NCI-H1105 treated with DMSO at 0.1 percent for 48 hours (cell line): Measurements from ENCODE around the gene RELT.
"Not testable (repeated sequence)": the region's sequence is repeated elsewhere in the genome, so short reads cannot be mapped to it uniquely, and the experiment has no call there.

Experiments used
- DNase-seq: peaks from one replicate; lab custom pipeline; 2025; lab: John Stamatoyannopoulos, UW

The RELT gene

DNA sequence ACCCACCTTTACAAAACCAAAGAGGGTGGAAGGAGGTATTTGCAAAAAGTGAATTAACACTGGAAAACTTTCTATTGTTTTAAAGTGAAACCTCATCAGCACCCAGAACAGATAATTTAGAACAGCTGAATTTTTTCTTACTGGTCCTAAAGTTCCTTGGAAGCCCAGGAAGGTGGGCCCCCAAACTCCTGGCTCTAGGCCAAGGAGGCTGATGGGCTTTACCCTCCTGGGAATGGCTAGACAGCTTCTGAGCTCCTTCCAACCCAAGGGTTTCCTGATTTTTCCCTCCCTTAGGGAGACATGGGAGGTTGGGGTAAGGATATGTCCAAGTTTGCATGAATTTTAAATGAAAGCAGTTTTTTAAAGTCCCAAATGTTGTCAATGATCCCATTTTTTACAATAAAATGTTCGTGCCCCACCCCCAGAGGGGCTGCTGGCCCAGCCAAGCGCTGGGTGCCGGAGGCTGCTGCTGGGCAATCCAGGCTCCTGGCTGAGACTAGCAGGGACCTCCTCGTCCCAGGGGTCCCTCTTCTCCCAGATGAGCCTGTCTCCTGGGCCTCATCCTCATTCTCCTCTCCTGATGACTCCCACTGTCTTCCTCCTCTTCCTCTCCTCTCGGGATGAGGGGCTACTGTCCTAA is 28.4 kb downstream of the RELT start:
- DNase-seq, result no peak

DNA sequence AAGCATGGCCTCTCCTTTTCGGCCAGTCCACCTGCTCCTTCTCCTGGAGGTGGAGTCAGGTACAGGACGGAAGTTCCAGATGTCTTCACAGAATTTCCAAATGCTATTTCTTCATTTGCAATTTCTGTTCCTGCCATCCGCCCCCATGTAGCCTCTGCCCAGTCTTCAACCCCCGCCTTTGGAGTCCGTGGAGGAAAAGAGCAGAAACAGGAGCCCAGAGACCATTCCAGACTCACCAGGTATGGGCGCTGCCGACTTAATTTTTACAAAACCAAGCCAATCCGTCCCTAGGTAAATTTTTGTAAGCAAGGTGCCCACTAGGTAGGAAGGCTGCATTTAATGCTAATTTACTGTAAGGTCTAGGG is 28.9 kb downstream of the RELT start:
- DNase-seq, result no peak

DNA sequence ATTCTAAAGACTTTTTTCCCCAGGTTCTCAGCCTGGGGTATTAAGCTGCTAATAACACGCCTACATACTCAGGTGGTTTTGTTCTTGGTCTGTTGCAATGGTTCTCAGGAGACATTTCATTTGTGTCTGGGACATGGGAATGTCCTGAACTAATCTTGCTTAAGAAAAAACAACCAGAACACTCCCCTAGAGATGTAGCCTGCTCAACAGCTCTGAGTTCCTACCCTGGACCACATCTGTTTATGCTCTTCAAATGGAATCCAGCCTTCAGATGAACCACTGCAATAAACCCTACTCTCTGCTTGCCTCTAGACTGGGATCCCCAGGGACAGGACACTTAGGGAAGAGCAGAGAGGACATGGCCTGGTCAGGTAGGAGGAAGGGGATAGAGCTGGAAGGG is 29.9 kb downstream of the RELT start:
- no peak for DNase-seq

DNA sequence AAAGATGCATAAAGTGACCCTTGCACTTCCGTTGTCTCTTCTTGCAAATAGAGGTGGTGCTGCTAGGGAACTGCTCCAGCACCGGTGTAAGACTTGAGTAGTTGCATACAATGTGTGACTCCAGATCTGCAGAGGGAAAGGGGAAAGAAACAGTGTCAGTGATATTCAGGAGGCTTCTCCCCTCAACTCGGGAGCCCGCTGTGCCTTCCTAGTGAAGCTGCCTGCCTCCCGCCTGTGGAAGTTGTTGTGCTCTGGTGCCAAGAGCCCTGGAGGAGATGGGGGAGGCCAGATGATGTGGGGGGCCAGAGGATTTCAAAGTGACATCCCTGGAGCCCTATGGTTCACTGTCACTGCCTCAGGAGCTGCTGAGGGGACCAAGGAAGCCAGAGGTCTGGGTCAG is 30.4 kb downstream of the RELT start:
- DNase-seq, result no peak

DNA sequence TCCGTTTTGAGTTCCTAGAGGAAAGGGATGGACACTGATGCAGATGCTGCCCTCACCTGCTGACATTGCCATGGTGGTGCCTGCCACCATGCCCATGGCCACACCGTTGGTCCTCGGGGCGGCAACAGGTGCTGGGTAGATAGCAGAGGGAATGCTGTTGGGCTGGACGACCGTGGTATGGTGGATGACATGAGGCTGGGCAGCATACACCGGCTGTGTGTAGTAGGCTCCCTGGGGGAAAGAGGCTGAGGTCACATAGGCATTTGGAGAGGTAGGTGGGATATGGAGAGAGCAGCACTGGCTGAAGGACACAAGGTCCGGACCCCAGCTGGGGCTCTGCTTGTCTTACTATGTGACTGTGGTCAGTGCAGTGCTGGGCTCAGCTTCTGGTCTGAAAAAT is 33.2 kb downstream of the RELT start:
- no peak for DNase-seq

DNA sequence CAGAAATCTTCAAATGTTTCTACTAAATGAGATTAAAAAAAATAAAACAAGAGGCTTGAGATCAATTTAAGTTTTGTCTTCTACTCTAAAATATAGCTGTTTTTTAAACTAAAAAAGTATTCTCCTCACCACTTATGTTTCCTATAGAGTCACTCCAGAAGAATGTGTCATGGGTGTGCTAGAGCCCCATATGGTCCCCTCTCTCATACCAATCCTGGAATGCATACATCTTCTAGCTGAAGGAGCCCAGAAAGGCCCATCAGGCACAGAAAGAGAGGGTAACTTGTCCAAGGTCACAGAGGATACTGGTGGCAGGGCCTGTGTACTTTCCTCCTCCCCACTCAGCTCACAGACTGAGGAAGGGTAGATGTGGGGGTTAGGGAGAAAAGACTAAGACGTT is 34.4 kb downstream of the RELT start:
- no peak for DNase-seq

DNA sequence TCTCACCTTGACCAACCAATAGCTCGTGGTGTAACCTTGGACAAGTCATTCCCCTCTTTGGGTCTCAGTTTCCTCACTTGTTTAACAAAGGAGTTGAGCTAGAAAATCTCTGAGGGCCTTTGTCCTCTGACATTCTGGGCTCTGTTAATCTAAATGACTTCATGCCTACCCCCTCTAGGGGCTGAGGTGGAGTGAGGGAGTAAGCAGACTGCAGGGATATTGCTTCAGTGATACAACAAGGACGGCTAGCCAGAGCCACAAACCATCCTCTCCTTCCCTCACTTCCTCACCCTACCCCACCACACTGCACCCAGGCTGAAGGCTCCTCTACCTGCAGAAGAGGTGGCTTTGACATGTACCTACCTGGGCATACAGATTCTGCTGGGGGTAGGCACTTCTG is 34.8 kb downstream of the RELT start:
- DNase-seq, result no peak

DNA sequence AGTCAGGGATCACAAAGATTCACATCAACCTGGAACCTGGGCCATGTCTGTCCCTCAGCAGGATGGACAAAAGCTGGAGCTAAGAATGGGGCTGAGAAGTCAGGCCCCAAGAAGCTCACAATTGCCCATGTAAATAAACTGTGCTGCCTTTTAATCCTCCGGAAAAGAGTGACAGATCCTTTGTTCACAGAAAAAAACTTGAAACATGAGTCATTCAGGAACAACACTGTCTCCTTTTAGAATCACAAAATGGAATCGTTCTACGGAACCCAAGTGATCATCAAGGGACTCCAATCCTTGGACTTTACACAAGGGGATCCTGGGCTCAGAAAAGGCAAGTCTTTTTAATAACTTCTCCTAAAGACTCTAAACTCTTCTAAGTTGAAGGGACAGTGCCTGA is 36.1 kb downstream of the RELT start:
- no peak for DNase-seq

DNA sequence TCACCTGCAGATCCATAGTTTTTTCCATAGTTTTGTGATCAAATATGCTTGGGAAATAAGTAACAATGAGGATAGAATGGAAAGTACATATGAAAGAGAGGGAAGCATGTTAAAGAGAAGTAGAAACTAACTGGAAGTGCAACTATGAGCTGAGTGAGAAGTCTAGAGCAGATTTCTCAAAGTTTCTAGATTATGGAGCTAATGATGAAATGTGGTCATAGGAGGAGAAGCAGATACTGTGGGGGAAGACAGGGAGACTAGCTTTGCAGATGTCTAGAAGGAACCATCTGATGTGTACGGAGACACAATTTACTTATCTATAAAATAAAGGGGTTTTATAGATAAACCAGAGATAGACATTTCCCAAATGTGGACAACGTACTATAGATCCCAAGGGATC is 37.1 kb downstream of the RELT start:
- DNase-seq, result no peak

DNA sequence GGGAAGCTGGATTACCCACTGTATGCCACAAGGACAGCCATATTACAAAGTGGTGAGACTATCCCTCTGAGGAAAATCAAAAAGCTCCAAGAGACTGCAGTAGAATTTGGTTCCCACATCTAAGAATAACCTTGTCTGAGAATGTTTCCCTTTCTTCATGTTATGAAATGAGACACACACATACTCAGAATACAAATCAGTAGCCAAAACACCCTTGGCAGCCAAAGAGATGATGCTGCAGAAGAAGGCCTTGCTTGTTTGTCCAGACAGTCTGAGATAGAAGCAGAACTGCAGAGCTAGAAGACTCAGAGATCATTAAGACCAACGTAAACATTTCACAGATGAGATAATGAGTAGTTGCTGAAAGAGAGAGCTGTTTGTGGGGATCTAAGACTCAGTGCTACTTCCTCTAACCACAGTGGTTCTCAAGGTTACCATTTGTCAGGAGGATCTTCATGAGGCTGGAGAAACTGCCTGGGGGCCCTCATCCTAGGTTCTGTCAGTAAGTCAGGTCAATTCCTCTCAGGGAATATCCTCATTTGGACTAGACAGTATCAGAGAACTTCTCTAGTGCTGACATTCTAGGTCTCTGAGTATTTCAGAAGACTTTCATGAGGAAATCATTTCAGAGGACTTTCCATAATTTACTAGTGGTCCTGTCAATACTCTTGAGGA is 38.9 kb downstream of the RELT start:
- no peak for DNase-seq

DNA sequence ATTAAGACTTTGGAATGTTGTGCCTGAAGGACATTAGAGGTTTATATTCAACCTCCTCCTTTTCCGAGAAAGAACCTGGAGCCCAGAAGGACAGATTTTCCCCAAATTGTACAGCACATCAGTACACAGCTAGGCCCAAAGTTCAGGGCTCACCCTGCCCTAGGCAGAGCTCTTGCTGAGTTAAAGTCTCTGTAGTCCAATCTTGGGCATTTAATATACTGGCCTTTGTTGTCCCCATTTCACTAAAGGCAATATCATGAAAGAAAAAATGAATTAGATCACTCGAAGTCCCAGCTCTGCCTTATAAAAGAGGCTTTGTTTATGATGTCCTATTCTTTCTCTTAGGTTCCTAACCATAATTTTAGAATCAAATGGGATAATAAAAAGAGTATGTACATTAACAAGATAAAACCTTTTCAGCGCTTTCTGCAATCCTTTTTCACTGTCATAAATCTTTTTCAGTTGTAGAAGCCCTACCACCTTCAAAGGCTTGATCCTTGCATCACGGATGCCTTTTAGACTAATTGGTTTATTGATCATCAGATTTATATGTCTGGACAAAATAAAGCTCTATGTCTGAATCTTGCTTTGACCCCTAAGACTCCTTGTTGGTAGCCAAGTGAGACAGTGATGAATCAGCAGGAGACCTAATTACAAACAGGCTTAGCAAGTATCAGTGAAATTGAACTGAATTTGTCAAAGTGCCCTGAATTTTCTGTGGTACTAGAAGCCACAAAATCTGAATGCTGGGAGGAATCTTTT is 39.8 kb downstream of the RELT start:
- DNase-seq, result no peak

DNA sequence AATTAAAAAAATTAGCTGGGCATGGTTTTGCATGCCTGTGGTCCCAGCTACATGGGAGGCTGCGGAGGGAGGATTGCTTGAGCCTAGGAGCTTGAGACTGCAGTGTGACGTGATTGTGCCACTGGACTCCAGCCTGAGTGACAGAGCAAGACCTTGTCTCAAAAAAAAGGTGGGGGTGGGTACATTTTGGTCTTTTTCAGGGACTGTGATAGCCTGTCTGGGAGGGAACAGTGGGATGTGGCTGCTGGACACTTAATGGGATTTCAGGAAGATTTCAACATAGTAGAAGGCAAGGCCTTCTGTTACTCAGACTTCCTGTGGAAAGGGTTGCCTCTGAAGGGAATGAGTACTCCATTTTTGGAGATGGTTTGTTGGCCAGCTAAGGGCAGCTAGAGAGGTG is 40.6 kb downstream of the RELT start:
- no peak for DNase-seq

DNA sequence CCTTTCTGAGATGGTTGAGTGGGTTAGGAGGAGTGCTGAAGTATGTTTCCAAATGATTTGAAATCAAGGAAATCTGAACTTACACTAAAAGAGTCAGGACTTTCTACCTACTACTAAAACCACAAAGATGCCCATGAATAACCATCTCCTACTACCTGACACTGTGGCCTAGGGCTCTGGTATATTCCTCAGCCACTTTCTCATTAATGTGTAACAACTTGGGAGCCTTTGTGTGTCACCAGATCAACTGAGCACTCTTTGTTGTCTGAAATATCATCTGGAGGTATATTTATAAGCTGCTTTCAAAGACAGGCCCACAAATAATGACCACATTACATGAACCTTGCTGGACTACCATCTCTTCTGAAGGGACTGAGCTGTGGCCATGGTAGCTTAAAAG is 43.9 kb downstream of the RELT start:
- DNase-seq, result no peak

DNA sequence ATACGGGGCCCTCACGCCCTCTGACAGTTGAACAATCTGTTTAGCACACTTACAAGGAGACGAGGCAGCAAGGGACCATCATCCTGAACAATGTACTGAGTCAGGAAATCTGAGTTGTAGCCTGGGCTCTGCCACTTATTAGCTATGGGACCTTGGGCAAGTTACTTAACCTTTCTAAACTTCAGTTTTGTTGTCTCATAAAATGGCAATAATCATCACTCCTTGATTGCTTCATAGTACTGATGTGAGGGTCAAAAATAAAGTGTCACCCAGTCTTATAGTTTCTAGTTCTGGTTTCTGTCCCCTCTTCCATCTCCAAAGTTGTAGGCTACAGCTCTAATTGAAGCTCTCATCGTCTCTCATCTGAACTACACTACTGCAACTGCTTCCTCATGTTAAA is 46.7 kb downstream of the RELT start:
- DNase-seq, result no peak

DNA sequence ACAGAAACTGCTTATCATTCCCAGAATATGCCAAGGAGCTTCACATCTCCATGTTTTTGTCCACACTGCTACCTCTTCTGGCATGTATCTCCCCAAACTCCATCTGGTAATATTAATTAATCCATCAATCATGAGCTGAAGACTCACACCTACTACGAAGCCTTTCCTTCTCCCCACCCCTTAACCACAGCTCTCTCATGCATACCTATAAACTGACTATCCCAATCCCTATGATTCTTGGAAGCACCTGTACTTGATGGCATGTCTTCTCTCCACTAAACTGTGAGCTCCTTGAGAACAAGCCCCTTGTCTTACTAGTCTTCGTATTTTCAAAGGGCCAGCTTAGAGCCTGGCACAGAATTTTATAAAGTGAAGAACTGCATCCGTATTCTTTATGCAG is 47.3 kb downstream of the RELT start:
- no peak for DNase-seq

DNA sequence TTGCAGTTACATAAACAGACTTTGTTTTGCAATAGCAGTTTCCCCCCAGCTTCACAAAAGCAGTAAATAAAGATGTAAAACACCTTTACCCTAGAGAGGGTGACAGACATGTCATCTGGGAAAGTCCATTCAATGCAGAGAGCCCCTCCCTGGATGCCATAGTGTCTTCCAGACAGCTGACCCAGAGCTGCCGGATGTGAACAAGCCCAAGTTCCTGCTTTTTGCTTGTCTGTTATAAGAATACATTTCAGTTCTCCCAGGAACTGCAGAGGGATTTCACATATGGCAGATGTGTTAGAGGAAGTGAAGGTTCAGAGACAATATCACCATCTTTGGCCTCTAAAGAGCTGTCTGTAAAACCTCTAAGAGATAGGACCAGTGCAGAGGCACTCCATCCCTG is 48.9 kb downstream of the RELT start:
- no peak for DNase-seq

DNA sequence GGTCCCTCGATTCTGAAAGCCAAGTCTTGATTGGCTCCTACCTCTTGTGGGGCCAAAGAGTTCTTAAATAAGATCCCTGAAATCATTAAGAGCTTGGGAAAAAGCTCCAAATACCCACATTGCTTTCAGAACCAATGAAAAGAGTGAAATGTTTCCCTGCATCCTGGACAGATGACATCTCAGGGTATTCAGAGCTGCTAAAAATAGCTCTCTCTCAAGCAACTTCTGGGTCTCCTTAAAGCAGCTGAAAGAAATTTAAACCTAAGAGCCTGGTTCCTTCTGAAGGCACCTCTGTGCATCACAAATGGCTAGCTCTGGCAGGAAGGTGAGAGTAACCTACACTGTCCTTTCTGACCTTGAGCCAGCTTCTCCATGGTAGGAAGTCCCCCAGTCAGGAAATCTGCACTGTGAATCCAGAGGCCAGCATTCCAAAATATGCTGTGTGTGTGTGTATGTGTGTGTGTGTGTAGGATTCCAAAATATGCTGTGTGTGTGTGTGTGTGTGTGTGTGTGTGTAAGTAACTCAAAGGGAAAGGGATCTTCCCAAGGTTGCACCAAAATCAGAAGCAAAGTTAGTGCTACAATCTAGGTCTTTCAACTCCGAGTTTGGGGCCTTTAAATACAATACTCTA is 50.1 kb downstream of the RELT start:
- DNase-seq, result no peak

DNA sequence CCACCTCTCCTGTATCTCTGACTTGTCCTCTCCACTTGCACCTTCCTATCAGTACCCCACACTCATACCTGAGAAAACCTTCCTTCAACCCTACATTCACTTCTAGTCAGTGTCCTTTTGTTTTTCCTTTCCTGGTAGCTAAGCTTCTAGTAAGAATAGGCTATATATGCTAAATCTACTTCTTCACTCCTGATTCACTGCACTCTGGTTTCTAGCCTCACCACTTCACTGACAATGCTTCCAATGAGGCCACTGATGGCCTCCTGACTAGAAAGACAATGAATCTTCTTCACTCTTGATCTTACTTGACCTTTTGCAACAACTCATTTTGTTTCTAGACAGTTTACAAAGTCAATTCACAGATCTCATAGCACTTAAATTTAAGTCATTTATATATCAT is 52.0 kb downstream of the RELT start:
- no peak for DNase-seq

DNA sequence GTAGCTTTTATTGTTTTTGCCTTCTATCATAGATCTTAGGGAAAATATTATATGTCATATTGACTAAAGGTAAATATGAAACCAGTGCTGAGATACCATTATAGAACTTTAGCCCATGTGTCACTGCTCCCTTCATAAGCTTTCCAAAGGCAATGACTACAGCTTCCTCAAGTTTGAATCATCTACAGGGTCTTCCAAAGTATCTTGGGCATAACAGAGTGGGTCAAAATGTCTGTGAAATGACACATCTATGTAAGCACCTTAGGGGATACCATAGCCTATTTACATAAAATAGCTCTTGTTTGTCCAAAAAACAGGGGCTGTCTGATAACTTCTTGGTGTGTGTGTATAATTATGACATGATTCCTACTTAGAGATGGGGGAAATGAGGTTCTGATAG is 52.5 kb downstream of the RELT start:
- DNase-seq, result no peak

DNA sequence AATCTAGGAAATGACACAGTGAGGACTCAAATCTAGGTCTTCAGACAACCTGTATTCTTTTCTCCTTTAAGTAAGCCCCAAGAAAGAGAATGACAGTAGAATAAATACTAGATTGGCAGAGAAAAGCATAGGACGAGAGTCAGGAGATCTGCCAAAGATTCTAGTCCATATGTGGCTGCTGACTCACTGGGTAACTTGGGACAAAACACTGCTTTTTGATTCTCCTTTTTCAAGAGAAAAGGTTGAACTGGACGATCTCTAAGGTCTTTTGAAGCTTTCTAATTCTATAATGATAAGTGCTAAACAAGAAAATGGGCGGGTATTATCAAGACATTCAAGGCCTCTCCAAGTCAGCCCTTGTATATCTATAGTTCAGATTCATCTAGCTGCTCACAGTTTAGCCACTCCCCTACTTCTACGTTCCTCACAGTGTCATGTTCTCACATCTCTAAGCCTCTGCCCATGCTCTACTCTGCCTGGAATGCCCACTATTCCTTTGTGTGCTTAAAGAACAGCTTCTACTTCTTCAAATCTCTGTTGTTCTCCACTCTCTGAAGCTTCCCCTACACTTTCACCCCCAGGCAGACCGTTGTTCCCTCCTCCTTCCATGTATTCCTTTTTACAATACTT is 53.0 kb downstream of the RELT start:
- no peak for DNase-seq

DNA sequence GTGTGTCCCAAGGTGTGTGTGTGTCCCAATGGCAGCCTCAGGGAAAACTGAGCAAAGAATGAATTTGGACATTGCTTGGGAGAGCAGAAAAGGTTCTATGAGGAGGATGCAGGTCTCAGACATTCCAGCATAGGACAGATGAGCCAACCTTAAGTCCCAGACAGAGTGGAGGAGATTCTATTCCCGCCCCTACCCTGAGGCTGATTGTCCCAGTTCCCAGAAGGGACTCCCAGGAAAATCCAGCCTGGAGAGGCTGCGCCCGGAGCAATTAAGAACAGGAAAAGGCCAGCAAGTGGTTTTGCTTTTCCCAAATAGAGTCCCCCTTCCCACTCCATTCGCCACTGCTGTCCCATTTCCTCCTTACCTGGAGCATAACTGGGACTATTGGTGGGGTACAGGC is 54.1 kb downstream of the RELT start:
- DNase-seq, result no peak

DNA sequence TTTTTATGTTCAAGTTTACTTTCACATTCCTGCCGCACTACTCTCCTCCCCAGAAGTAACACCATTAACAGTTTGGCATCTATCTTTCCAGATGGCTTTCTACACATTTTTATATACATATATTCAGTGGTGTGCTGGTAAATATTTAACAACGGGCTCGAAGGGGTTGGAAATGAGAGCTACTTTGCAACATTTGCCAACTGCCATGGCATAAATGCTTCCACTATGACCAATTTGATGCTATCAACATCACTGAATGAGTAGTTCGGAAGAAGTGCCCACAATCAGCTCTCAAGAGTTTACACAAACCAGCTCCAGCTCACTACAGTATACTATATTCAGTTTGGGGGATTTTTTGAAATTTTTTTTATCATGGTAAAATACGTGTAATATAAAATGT is 55.2 kb downstream of the RELT start:
- no peak for DNase-seq

DNA sequence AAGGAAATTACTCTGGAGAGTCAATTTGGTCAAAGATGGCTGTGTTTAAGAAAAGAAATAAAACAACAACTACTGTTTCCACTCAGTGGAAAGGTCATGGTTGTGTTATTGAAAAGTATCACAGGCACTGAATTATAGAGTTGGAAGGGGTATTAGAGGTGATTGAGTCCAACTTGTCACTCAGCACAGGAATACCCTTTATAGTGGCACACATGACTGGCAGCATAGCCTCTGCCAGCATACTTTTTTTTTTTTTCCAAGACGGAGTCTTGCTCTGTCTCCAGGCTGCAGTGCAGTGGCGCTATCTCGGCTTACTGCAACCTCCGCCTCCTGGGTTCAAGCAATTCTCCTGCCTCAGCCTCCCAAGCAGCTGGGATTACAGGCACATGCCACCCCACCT is 60.7 kb downstream of the RELT start:
- DNase-seq, result not testable (repeated sequence)
